ENCODE data around the gene TMEM39A.

TMEM39A gene

GRCh38 chr3:119468041-119468440, 4.6 kb upstream of the TMEM39A start:
- H3K27ac ChIP-seq = no peak overlapping the region
- POLR2A ChIA-PET (ENCODE audit: low non-redundant PET) = no interaction called here
- DNase-seq (ENCODE audit: low spot score) = no peak
- CTCF ChIA-PET = interaction anchor here (0.6 kb wide), 2 partner anchors 11 to 50 kb away, joined by 5 to 6 read pairs; no protein-coding TSS in a partner anchor
- no peak for TF ChIP-seq CTCF (conservative IDR thresholded peaks at IDR 0.05; ENCODE audit: low read depth)

GRCh38 chr3:119457246-119457645, 6.2 kb downstream of the TMEM39A start:
- ChIA-PET POLR2A (ENCODE audit: low non-redundant PET) (no interaction called here), CTCF (no interaction called here)
- TF ChIP-seq CTCF (conservative IDR thresholded peaks at IDR 0.05; ENCODE audit: low read depth) = no peak
- DNase-seq (ENCODE audit: low spot score) = no peak
- H3K27ac ChIP-seq = no peak overlapping the region

- CTCF ChIA-PET = no interaction called here
- TF ChIP-seq CTCF (conservative IDR thresholded peaks at IDR 0.05; ENCODE audit: low read depth) = no peak
- POLR2A ChIA-PET (ENCODE audit: low non-redundant PET) = no interaction called here
- H3K27ac ChIP-seq = no peak overlapping the region
- DNase-seq (ENCODE audit: low spot score) = no peak
Measured at GRCh38 chr3:119456469-119456868, 6.9 kb downstream of the TMEM39A start.

GRCh38 chr3:119453822-119454221, 9.6 kb downstream of the TMEM39A start:
- CTCF ChIA-PET = interaction anchor here (0.6 kb wide), 2 partner anchors 23 to 605 kb away, joined by 3 to 5 read pairs; no protein-coding TSS in a partner anchor
- no peak overlapping the region for H3K27ac ChIP-seq
- DNase-seq (ENCODE audit: low spot score) = no peak
- no peak for TF ChIP-seq CTCF (conservative IDR thresholded peaks at IDR 0.05; ENCODE audit: low read depth)
- POLR2A ChIA-PET (ENCODE audit: low non-redundant PET) = no interaction called here

GRCh38 chr3:119444590-119444989, 18.8 kb downstream of the TMEM39A start:
- ChIA-PET POLR2A (ENCODE audit: low non-redundant PET) (no interaction called here), CTCF (no interaction called here)
- no peak for DNase-seq (ENCODE audit: low spot score)
- H3K27ac ChIP-seq = no peak overlapping the region
- no peak for TF ChIP-seq CTCF (conservative IDR thresholded peaks at IDR 0.05; ENCODE audit: low read depth)

GRCh38 chr3:119443179-119443578, 20.2 kb downstream of the TMEM39A start:
- CTCF ChIA-PET = no interaction called here
- H3K27ac ChIP-seq = no peak overlapping the region
- POLR2A ChIA-PET (ENCODE audit: low non-redundant PET) = no interaction called here
- no peak for DNase-seq (ENCODE audit: low spot score)
- no peak for TF ChIP-seq CTCF (conservative IDR thresholded peaks at IDR 0.05; ENCODE audit: low read depth)
